GM18907 (cell line): ENCODE data around the gene OSGEP.
A peak's percentile ranks its signal among the peaks of the same experiment; 100 is the strongest.

Experiments used
- ATAC-seq: cut with Tn5 transposase; IDR thresholded peaks from one replicate; pipeline ENCODE4 v1.9.1; 2021; ENCODE audit warnings: mild to moderate bottlenecking, moderate library complexity; ENCODE audit not compliant: unreplicated experiment

OSGEP gene

GRCh38 chr14:20454516-20455354 is at the start of gene OSGEP, which contains the start of gene APEX1:
Gene OSGEP (minus strand): TSS chr14:20454812. CDS start chr14:20454683, 129 bp downstream.
Gene APEX1 (plus strand): TSS chr14:20455226. CDS start chr14:20455646, 420 bp downstream.
- peak; percentile 89 for ATAC-seq

DNA sequence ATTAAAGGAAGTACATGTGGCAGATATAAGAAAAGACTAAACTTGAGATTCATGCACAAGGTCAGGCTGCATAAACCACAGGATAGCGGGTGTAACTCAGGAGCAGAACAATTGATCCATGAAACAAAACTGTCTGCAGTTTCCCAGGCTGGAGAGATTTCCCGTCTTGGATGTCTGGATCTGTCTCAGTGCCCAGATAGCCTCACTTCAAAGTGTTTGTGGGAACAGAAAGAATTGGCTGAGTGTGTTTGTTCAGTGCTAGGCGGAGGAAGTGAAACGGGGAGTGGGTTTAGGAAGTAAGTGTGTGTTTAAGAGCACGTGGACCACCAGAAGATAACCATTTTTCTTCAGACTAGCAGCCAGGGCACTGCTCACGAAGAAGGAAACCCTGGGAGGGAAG is 49.3 kb upstream of the OSGEP start:
- no peak for ATAC-seq

- no peak for ATAC-seq
Observed at GRCh38 chr14:20501346-20501745, 46.7 kb upstream of the OSGEP start.

DNA sequence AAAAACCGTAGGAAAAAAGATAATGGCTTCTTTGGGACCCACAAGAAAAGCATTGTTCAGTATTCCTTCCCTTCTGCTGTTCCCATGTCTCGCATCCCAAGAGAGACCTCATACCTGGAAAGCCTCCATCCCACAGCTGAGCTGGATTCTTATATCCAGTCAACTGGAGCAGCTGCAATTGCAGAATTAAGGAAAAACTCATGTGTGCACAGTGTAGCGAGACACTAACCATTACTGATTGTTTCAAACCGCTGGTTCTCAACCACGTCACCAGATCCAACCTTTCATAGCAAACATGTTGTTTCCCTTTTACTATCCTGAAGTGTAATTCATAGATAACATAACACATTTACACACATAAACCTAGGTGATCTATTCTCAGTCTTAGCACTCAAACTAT is 45.3 kb upstream of the OSGEP start:
- no peak for ATAC-seq

GRCh38 chr14:20499108-20499507 is 44.5 kb upstream of the OSGEP start:
- no peak for ATAC-seq

GRCh38 chr14:20498622-20499021 is 44.0 kb upstream of the OSGEP start:
- no peak for ATAC-seq

DNA sequence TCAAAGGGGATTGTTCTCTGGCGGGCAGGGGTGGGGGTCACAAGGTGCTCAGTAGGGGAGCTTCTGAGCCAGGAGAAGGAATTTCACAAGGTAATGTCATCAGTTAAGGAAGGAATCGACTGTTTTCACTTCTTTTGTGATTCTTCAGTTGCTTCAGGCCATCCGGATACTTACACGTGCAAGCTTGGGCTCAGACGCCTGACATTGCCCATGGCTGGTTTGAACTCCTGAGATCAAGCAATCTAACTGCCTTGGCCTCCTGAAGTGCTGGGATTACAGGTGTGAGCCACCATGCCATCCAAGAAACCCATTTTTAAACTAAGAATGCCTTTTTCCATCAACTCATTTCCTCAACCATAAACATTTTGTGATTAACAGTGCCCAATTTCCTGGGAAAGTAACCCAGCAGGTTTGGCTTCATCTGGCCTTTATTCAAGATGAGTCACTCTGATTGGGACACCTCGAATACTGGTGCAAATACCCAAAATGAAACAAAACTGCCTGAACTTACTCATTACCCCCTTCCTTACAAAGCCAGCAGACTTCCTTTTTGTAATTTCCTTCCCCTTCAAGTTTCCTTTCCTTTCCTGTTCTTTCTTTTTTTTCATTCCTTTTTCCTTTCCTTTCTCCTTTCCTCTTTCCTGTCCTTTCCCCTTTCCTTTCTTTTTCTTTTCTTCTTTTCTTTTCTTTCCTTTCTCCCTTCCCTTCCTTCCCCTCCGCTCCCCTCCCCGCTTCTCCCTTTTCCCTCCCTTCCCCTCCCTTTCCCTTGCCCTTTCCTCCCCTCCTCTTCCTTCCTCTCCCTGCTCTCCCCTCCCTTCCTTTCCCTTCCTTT is 40.5 kb upstream of the OSGEP start:
- no peak for ATAC-seq

GRCh38 chr14:20493634-20494033 is 39.0 kb upstream of the OSGEP start:
- no peak for ATAC-seq

GRCh38 chr14:20492486-20492885 is 37.9 kb upstream of the OSGEP start:
- ATAC-seq = no peak

DNA sequence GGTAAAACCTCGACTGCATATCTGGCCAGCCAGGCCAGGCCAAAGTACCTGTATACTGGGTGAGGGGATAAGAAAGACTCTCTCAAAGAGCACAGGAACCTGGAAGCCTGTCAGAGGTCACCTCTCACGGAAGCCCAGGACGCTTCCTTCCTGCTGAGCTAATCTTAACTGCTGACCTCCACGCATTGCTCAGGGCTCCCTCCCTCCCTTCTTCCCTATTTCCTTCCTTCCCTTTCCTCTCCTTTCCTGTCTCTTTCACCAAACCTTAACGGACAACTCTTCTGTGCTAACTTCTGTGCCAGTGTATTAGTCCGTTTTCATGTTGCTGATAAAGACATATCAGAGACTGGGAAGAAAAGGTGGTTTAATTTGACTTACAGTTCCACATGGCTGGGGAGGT is 36.0 kb upstream of the OSGEP start:
- no peak for ATAC-seq

DNA sequence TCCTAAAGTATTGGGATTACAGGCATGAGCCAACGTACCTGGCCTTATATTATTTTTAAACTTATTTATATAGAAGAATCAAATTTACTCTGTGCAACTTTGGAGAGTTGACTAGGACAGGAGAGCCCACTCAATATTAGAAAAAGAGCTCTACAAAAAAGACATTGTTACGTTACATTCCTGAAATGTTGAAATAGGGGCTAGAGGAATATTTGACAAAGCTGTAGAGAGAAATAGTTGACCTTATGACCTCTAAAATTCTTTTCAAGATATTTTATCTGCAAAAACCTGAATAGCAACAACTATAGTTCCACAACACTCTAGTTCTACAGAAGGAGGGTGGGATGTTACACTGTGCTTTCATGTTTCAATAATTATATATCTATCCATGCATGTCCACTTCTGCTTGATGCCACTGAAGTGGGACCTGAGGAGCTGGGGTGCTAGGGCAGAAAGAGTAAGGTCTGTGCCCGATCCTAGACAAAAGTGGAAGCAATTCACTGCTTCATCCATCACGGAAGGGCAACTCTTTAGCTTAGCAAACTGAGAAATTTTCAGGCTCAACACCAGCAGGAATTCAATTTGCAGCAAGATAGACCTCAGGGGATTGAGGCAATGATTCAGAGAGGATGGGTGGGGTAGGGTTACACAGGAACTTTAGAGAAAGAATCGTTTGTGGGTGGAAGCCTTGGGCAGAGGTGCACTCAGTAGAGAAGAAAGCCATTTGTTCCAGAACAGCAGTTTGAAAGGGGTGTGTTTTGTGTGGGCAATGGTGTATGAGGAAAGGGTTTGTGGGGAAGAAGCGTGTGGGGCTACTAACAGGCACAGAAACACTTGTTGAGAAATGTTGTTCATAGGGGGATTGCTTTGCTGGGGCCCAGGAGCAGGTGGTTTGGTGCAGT is 34.7 kb upstream of the OSGEP start:
- ATAC-seq = peak; percentile 66

DNA sequence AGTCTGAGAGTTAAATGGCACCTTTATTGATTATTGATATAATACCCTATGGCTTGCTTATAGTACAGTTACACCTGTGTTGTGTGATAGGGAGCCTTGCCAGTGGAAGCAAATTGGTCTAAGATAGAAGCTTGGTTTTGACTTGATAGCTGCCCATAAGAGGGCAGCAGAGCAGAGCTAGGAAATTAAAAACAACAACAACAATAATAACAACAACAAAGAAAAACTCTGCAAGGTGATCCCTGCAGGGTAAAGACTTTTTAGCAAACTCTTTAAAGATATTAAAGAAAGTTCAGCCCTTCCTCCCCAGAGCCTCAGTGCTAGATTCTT is 32.7 kb upstream of the OSGEP start:
- ATAC-seq = no peak

DNA sequence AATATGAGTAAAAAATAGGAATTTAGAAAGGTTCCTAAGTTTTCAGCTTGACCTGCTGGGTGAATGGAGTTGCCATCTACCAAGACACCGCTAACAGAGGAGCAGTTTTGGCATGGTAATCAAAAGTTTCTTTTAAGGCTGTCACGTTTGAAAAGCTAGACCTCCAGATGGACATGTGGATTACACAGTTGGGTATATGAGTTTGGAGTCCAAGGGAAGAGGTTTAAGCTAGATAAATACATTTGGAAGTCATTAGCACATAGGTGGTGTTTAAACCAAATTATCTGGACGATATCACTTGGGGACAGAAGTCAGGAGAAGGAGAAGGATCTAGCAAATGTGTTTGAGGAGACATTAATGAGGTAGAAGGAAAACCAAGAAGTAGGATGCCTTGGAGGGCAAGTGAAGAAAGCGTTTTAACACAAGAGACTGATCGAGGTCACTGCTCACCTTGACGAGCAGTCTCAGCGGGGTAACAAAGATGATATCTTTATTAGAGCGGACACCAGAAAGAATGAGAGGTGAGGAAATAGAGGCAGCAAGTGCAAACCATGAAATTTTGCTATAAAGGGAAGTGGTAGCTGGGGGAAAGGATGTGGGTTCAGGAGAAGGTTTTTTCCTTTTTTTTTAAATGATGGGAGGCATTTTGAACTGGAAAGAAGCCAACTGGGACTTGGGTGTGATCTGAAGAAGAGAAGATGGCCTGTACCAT is 32.2 kb upstream of the OSGEP start:
- ATAC-seq = no peak

DNA sequence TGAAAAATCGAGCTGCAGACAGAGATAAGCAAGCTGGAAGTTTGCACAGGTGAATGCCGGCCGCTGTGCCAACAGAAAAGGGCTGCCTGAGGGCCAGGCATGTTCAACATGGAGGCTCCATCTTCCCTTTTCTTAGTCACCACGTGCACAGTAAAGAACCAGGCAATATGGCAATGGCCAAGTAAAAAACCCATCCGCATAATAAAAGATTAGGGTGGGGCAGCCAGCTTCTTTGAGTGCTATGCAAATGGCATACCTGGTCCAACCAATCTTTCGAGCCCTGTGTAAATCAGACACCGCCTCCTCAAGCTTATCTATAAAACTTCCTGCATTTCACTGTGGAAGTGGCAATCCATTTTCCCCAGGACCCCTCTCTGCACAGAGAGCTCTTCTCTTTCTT is 31.3 kb upstream of the OSGEP start:
- no peak for ATAC-seq

DNA sequence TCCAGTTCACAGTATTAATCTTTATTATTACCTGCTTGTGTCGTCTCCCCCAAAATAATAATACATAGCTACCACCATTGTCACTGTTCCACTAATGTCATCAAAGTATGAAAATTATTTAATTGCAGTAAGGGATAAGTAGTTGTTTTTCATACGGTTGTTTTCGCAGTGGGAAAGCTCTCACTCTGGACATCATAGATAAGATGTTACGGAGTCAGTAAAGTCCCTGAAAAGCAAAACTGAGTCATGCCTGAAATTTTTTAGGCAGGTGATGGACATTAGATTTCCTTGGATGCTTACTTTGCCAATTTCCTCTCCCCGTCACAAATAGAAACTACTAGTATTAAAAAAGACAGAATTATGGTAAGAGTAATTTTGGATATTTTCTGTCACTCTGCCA is 27.8 kb upstream of the OSGEP start:
- no peak for ATAC-seq

DNA sequence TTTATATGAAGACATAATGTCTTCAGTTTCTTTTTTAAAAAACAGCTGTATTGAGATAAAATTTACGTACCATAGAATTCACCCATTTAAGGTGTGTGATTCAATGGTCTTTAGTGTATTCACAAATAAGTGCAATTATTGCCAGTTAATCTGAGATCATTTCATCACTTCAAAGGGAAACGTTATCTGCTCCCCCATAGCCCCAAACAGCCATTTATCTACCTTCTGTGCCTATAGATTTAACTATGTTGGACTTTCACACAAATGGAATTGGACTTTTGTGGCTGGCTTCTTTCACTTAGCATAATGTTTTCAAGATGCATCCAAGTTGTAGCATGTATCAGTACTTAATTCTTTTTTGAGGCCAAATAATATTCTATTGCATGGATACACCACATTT is 24.3 kb upstream of the OSGEP start:
- ATAC-seq = no peak

DNA sequence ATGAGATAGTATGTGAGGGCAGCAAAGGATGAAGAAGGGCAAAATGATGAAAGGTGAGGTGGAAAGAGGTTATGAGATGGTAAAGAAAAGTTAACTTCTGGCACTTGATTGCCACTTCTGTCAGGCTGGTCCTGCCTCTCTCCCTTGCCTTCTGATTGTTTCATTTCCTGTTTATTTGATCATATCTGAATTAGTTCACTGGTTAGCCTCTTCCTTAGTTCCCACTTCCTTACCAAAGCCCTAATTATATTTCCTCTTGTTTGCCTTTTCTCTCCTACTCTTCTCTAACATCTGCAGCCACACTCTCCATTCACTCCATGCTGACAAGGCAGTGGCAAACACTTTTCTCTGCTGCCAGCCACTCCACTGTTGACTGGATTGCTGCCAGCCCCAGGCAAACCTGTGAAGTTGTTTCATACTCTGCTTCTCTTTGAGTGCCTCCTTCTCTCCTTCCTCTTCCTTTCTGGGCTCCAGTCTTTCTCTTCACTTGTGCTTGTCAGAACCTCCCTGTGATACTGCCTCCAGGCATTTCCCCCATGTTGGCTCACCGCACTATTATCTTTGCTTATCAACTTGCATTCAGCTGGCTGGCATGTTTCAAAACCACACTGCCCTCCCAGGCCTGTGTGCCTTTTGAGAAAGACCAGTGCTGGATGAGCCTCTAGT is 22.7 kb upstream of the OSGEP start:
- no peak for ATAC-seq

GRCh38 chr14:20476776-20477175 is 22.2 kb upstream of the OSGEP start:
- no peak for ATAC-seq

DNA sequence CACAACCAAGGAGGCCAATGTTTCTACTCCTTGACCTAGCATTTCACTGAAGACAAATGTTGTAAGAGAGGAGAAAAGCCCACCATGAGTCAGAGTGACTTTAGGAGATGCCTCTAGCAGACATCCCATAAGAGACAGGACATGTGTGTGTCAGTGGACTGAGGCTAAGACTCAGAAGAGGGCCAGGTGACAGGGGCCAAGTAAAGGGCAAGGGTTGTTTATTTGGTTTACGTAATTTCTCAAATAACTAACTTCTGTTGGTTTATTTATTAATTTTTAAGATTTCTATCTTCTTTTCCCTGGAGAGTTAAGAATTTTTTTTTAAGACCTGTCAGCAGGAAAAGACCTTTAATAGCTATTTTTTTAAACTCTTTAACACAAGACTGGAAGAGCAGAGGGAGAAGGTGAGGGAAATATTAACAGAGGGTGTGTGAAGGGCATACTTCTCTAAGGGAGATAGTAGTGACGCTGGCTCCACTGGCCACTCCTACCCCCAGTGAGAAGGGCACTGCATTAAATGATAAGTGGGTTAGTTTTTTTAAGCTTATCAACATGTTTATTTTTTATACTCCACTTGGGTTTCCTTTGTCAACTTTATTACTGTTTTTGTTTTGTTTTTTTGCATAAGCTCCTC is 18.0 kb upstream of the OSGEP start:
- ATAC-seq = no peak

- ATAC-seq = no peak
Observed at GRCh38 chr14:20470603-20470901, 15.9 kb upstream of the OSGEP start.
